HG02588 (cell line): ENCODE results near the gene ACOXL.
"Not testable (repeated sequence)": the region's sequence is repeated elsewhere in the genome, so short reads cannot be mapped to it uniquely, and the experiment has no call there.

Experiments used
- ATAC-seq: cut with Tn5 transposase; IDR thresholded peaks from one replicate; pipeline ENCODE4 v1.9.1; 2021; ENCODE audit warnings: mild to moderate bottlenecking, moderate library complexity; ENCODE audit not compliant: unreplicated experiment

Gene ACOXL

GRCh38 chr2:110852541-110853263 is 120.3 kb downstream of the ACOXL start:
- ATAC-seq = no peak

- no peak for ATAC-seq
Observed at GRCh38 chr2:110853516-110853915, 121.1 kb downstream of the ACOXL start.

GRCh38 chr2:110853948-110854347 is 121.6 kb downstream of the ACOXL start:
- ATAC-seq = no peak

DNA sequence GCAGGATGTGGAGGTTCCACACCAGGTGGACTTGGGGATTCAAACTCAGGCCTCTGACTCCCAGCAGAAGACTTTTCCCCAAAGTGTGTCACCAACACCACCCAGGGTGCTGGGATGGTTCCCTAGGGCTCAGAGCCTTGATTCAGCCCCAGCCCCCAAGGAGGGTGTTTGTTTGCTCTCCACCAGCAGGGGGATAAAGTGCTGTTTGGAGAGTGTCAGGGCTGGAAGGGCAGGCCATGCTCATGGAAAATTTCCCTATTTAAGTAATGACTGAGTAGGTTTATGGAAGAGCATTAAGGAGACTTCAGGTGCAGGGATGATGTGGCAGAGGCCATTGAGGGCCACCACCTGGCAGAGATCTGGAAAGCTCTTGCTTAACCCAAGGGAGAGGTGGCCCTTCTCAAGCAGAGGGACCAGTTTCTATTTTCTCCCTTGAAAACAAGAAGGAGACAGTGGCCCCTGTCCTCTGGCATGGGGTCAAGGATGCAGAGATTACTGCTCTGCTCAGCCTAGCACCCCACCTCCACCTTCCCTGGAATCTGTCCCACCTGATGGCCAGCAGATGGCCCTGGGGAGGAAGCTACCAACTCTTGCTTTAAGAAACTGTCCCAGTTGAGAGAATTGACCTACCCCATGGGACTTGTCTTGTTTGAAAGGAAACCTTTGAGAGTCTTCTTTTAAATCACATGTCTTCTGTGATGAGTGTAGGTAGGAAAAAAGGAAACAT is 122.1 kb downstream of the ACOXL start:
- ATAC-seq = no peak

DNA sequence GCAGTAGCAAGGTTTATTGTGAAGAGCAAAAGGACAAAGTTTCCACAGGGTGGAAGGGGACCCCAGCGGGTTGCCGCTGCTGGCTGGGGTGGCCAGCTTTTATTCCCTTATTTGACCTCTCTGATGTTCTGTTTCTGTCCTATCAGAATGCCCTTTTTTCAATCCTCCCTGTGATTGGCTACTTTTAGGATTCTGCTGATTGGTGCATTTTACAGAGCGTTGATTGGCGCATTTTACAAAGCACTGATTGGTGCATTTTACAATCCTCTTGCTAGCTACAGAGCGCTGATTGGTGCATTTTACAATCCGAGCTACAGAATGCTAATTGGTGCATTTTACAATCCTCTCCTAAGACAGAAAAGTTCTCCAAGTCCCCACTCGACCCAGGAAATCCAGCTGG is 123.5 kb downstream of the ACOXL start:
- ATAC-seq = not testable (repeated sequence)

DNA sequence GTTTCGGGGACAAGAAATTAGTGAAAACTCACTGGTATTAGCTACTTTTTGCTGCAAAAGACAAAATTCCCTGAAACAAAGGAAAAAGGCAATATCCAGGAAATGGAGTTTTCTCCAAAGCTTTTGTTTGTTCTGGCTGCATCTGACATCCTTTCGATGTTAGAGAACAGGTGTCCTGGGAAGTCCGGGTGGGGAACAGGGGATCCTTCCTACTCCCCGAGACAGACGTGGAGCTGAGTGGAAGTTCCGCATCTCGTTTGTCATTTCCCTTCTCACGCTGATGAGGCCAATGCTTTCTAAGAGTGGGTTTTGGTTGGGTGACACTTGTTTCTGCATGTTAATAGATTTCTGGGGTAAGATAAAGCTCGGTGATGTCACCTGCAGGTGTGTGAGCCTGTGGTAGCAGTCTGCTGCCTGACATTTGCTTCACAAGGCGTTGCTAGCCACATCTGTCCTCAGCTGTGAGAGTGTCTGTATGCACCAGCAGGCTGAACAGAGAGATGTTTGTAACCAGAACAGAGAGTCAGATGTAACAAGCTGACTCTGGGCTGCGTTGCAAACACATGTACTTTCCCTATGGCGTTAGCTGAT is 125.9 kb downstream of the ACOXL start:
- ATAC-seq = peak; percentile 83

DNA sequence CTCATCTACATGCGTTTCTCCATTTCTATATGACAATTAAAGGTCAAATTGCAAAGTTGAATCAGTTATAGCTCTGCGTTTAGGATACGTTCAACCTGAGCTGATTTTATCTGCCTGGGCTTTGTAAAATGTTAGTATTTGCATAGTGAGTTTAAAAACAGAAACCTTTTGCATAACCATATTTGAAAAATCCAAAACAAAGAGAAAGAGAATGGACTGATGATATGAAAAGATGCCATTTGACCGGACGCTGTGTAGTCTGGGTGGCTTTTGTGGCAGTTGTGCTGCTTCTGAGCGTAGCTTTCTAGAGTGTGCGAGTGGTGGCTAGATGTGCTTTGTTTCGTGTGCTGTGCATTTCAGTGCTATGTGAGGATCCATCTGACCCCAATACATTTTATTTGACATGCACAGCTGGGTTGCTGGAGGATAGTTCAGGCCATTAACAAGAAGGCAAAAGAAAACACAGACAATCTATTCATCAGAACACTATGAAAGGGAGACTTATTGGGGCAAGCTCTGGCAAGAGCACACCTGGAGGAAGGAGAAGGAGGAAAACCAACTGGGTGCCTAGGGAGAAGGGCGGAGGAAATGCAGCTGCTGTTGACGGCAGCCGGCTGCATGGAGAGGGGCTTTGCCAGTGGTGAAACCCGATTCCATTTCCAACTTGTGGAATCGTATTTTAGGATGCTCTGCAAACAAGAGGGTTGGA is 126.8 kb downstream of the ACOXL start:
- ATAC-seq = no peak

- ATAC-seq = no peak
Observed at GRCh38 chr2:110860630-110861029, 128.3 kb downstream of the ACOXL start.

DNA sequence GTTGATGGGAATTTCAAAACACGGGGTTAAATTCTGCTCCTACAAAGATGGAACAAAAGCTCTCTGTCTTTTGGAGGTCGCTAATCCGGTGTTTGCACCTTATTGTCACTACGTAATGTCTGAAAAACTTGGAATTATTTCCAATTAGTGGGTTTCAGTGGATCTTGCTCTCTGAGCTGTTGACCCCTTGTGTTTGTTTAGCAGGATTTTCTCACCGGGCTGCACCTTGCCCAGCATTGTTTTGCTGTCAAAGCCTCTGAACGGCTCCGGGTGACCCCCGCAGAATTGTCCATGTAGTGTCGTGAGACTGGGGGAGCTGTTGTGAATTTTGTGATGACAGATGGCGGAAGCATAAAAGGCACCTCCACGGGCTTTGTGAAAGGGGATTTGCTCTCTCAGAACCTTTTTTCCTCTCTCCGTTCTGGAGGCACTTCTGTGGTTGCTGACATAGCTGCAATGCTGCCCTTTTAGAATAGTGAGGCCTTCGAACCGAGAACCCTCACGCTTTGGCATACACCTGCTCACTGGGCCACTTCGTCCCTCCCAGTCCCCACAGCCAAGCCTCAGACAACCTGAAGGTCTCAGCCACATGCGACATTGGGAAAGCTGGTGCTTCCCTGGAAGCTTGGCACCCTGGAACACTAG is 129.4 kb downstream of the ACOXL start:
- ATAC-seq = no peak

DNA sequence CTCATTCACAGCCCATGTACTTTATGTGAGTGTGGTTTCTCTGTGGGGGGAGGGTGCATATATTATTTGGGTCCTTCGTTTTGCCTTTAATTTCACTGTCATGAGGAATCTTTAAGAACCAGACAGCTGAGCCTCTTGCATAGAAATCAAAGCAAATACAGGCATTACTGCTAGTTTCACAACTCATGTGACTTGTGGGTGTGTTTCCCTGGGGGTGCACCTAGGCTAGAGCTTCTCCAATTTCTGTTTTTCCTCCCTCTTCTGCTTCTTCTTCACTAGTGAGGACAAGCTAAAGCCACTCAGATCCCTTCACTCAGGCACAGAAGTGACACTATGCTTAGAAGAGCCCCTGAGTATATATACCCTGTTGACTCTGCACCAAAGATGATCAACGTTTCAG is 131.4 kb downstream of the ACOXL start:
- ATAC-seq = no peak

DNA sequence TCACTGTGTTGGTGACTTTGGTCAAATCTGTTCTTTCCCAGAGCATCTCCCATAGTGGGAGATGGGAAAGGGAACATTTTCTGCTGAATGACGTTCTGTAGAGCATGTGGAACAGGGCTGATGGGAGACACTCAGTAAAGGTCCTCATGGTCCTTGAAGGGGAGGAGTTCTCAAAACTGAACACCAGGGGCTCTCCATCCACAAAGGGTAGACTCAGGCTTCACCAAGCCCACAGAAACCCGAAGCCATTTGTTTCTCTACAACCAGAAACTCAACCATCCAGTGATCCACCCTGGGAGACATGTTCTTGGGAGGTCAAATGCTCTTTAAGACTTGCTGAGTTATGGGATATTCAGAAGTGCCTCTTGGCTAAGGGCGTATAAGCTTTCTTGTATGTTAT is 131.8 kb downstream of the ACOXL start:
- no peak for ATAC-seq

DNA sequence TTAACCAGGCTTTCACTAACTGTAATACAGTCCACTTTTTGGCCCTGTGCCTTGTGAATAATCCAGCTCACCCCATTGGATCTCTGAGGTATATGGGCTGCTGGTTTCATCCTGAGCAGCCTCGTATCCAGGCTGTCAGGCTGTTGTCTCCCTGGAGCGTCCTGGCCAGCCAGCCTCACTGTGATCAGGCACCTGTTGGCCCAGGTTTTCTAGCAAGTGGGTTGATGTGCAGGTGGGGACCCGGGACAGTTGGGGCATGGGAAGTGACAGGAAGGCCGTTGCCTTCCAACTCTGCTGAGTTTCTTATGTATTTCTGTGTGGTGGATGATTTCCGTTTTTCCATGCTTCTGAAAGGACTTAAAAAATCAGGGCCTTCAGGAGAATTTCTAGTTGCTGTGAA is 132.4 kb downstream of the ACOXL start:
- no peak for ATAC-seq

GRCh38 chr2:110865188-110865587 is 132.8 kb downstream of the ACOXL start:
- peak; percentile 96 for ATAC-seq

GRCh38 chr2:110866045-110866444 is 133.7 kb downstream of the ACOXL start:
- ATAC-seq = no peak

DNA sequence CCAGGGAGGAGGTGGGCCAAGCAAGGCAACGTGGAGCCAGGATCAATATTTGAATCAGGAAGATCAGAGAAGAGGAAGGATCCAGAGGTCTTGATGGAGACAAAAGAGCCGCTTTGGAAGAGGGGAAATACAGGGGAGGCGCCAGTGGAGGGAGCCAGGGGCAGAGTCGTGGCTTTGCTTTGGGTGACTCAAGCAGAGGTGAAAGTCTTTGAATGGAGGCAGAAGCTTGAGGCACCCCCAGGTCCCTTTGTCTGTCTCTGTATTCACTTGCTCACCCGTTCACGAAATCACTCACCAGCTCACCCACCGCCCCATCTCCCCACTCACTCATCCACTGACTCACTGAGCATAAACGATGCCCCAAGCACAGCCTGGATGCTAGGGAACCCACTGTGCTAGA is 134.1 kb downstream of the ACOXL start:
- no peak for ATAC-seq

GRCh38 chr2:110867078-110867477 is 134.7 kb downstream of the ACOXL start:
- no peak for ATAC-seq

DNA sequence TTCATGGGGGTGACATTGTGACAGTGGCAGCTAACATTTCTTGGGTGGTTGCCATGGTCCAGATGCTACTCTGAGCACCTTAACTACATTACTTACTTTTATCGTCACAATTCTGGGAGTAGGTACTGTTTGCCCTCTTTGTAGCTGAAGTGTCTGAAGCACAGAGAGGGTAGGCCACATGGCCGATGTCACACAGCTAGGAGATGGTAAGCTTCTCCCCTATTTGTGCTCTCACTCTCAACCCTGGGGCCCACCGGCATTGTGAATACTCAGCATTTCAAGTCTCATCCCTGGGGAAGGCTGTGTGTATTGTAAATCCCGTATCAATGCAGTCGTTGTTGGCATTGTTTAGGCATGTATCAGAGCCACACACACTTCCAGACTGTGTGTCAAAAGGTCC is 136.6 kb downstream of the ACOXL start:
- no peak for ATAC-seq

GRCh38 chr2:110869472-110870446 is 137.4 kb downstream of the ACOXL start:
- no peak for ATAC-seq

DNA sequence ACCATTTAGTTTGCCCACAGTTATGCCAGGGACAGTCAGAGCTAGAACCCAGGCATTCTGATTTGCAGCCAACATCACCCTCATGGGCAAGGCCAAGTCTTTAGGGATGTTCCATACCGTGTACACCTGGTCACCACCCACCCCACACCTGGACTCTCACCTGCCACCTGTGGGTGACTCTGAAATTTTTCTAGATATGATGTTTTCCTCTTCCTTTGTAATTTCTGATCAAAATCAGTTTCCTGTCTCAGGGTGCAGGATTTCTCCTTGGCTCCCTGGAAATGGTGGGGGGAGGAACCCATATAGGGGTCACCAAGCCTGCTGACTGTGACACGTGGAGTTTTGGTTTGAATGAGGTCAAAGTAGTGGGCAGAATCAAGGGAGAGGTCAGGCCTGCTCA is 138.2 kb downstream of the ACOXL start:
- ATAC-seq = no peak

- no peak for ATAC-seq
Observed at GRCh38 chr2:110871637-110872036, 139.3 kb downstream of the ACOXL start.
